ENCODE results near the gene NREP.
A peak's percentile ranks its signal among the peaks of the same experiment; 100 is the strongest.
"Not testable (repeated sequence)": the region's sequence is repeated elsewhere in the genome, so short reads cannot be mapped to it uniquely, and the experiment has no call there.

The NREP gene

GRCh38 chr5:111735583-111736270 lies 21.3 kb downstream of the NREP start:
- peak; percentile 30 for DNase-seq

- no peak for DNase-seq
Observed at GRCh38 chr5:111734597-111734996, 22.4 kb downstream of the NREP start.

GRCh38 chr5:111734013-111734412 lies 23.0 kb downstream of the NREP start:
- no peak for DNase-seq

- DNase-seq: no peak
Observed at GRCh38 chr5:111733571-111733970, 23.4 kb downstream of the NREP start.

GRCh38 chr5:111731638-111732037 lies 25.4 kb downstream of the NREP start:
- DNase-seq: no peak

- no peak for DNase-seq
Observed at GRCh38 chr5:111730659-111731382, 26.2 kb downstream of the NREP start.

GRCh38 chr5:111728941-111729340 lies 28.1 kb downstream of the NREP start:
- no peak for DNase-seq

GRCh38 chr5:111726986-111727385 lies 30.0 kb downstream of the NREP start:
- no peak for DNase-seq

- no peak for DNase-seq
Observed at GRCh38 chr5:111722140-111722539, 34.9 kb downstream of the NREP start.

- no peak for DNase-seq
Observed at GRCh38 chr5:111720333-111720890, 36.6 kb downstream of the NREP start.

GRCh38 chr5:111719773-111720172 lies 37.2 kb downstream of the NREP start:
- no peak for DNase-seq

GRCh38 chr5:111716789-111717188 lies 40.2 kb downstream of the NREP start:
- DNase-seq: not testable (repeated sequence)

GRCh38 chr5:111707630-111708164 lies 49.3 kb downstream of the NREP start:
- no peak for DNase-seq

GRCh38 chr5:111706345-111706744 lies 50.6 kb downstream of the NREP start:
- no peak for DNase-seq

- no peak for DNase-seq
Observed at GRCh38 chr5:111704452-111705085, 52.4 kb downstream of the NREP start.

- DNase-seq: no peak
Observed at GRCh38 chr5:111703662-111704061, 53.3 kb downstream of the NREP start.

GRCh38 chr5:111699976-111700375 lies 57.0 kb downstream of the NREP start:
- DNase-seq: no peak

GRCh38 chr5:111699324-111699723 lies 57.7 kb downstream of the NREP start:
- DNase-seq: no peak

- DNase-seq: no peak
Observed at GRCh38 chr5:111697881-111698757, 58.9 kb downstream of the NREP start.

GRCh38 chr5:111697215-111697614 lies 59.8 kb downstream of the NREP start:
- no peak for DNase-seq

GRCh38 chr5:111695991-111696390 lies 61.0 kb downstream of the NREP start:
- DNase-seq: no peak

- peak; percentile 43 for DNase-seq
Observed at GRCh38 chr5:111694133-111694532, 62.9 kb downstream of the NREP start.

All from T1000 (cell line).